Measurements from ENCODE around the gene ZBTB20. TPM values are rescaled to one million over a fixed set of nuclear protein-coding genes. Genes with fewer than 3 reads are reported as not detected.
A peak's percentile ranks its signal among the peaks of the same experiment; 100 is the strongest.

Gene ZBTB20
- total RNA-seq, 4 donors from 2014 or later: 148 to 242 (median 188) TPM

- H3K27ac ChIP-seq: no peak overlapping the region
- TF ChIP-seq CTCF (IDR thresholded peaks at IDR 0.05) (no peak), POLR2A (IDR thresholded peaks at IDR 0.05) (no peak)
- DNase-seq: no peak
- H3K4me1 ChIP-seq: peaks cover 0 to 6% of the 10 kb centered on the region in 2 donors
- no peaks in the 10 kb centered on the region for H3K9me3 ChIP-seq
- no peaks in the 10 kb centered on the region for H3K27me3 ChIP-seq
- no peaks in the 10 kb centered on the region for H3K36me3 ChIP-seq
- intact Hi-C loops (cut with DNase I): no loop called here
- WGBS, 2 donors: 95 to 96% methylated on average over 21 of the region's 21 CpGs
- H3K4me3 ChIP-seq (replicated peaks in 1 of 3): no peak overlapping the region
Observed at GRCh38 chr3:114929971-114930732, 216.9 kb downstream of the ZBTB20 start.

GRCh38 chr3:114928989-114929640 is 218.0 kb downstream of the ZBTB20 start:
- intact Hi-C loops (cut with DNase I): no loop called here
- Histone ChIP-seq H3K4me1 (peaks cover 0 to 6% of the 10 kb centered on the region in 2 donors), H3K4me3 (replicated peaks in 1 of 3) (no peak overlapping the region), H3K27me3 (no peaks in the 10 kb centered on the region), H3K9me3 (no peaks in the 10 kb centered on the region), H3K27ac (no peak overlapping the region), H3K36me3 (no peaks in the 10 kb centered on the region)
- no peak for DNase-seq
- TF ChIP-seq POLR2A (IDR thresholded peaks at IDR 0.05) (no peak), CTCF (IDR thresholded peaks at IDR 0.05) (no peak)
- WGBS, 2 donors: 79 to 89% methylated on average over 2 of the region's 2 CpGs

- TF ChIP-seq CTCF (IDR thresholded peaks at IDR 0.05): no peak
- no peak for TF ChIP-seq POLR2A (IDR thresholded peaks at IDR 0.05)
- intact Hi-C loops (cut with DNase I): no loop called here
- no peaks in the 10 kb centered on the region for H3K27me3 ChIP-seq
- H3K4me1 ChIP-seq: peaks cover 30 to 32% of the 10 kb centered on the region in 2 donors
- DNase-seq: no peak
- no peaks in the 10 kb centered on the region for H3K36me3 ChIP-seq
- peak overlapping the region in 1 of 3 donors; percentile 84 for H3K27ac ChIP-seq
- H3K4me3 ChIP-seq (replicated peaks in 1 of 3): no peak overlapping the region
- WGBS, 2 donors: 81 to 85% methylated on average over 3 of the region's 3 CpGs
- H3K9me3 ChIP-seq: no peaks in the 10 kb centered on the region
Observed at GRCh38 chr3:114904633-114905032, 242.5 kb downstream of the ZBTB20 start.

- no peak overlapping the region for H3K4me3 ChIP-seq (replicated peaks in 1 of 3)
- H3K27ac ChIP-seq: peak overlapping the region; percentile 31 to 84 (median 54)
- no peak for DNase-seq
- no peak for TF ChIP-seq CTCF (IDR thresholded peaks at IDR 0.05)
- no peak for TF ChIP-seq POLR2A (IDR thresholded peaks at IDR 0.05)
- peaks cover 30 to 36% of the 10 kb centered on the region in 2 donors for H3K4me1 ChIP-seq
- intact Hi-C loops (cut with DNase I): no loop called here
- H3K27me3 ChIP-seq: no peaks in the 10 kb centered on the region
- no peaks in the 10 kb centered on the region for H3K36me3 ChIP-seq
- 46 to 54% methylated on average over 1 of the region's 1 CpG for WGBS, 2 donors
- no peaks in the 10 kb centered on the region for H3K9me3 ChIP-seq
Observed at GRCh38 chr3:114903213-114903612, 243.9 kb downstream of the ZBTB20 start.

GRCh38 chr3:114902691-114903101 is 244.4 kb downstream of the ZBTB20 start:
- H3K4me3 ChIP-seq (replicated peaks in 1 of 3): no peak overlapping the region
- no peak for TF ChIP-seq POLR2A (IDR thresholded peaks at IDR 0.05)
- peaks cover 30 to 36% of the 10 kb centered on the region in 2 donors for H3K4me1 ChIP-seq
- intact Hi-C loops (cut with DNase I): no loop called here
- peak overlapping the region; percentile 31 to 84 (median 54) for H3K27ac ChIP-seq
- no peaks in the 10 kb centered on the region for H3K9me3 ChIP-seq
- DNase-seq: peak; percentile 17 to 26
- H3K27me3 ChIP-seq: no peaks in the 10 kb centered on the region
- no peaks in the 10 kb centered on the region for H3K36me3 ChIP-seq

Data from thyroid gland (tissue), 4 donors.